CD4-positive, alpha-beta T cell treated with Interleukin-15 for 4 hours (primary cell): ENCODE data around the gene PSMD3.
"Not testable (repeated sequence)": the region's sequence is repeated elsewhere in the genome, so short reads cannot be mapped to it uniquely, and the experiment has no call there.

ENCODE experiments used
- DNase-seq: peaks from one replicate; pipeline ENCODE4 v3.0.0-alpha.2; 2020; ENCODE audit warnings: low spot score

PSMD3 gene

GRCh38 chr17:39980351-39981206, at the start of gene PSMD3:
TSS of gene PSMD3 (plus strand) at chr17:39980807. CDS start at chr17:39980971, 164 bp downstream.
- peak; percentile 100 for DNase-seq

GRCh38 chr17:39933912-39934311, 46.7 kb upstream of the PSMD3 start:
- DNase-seq: no peak

- no peak for DNase-seq
Observed at GRCh38 chr17:39934324-39934723, 46.3 kb upstream of the PSMD3 start.

- DNase-seq: no peak
Observed at GRCh38 chr17:39935909-39936308, 44.7 kb upstream of the PSMD3 start.

- DNase-seq: no peak
Observed at GRCh38 chr17:39937447-39937846, 43.2 kb upstream of the PSMD3 start.

GRCh38 chr17:39938140-39938869, 42.3 kb upstream of the PSMD3 start:
- DNase-seq: no peak

GRCh38 chr17:39939106-39939505, 41.5 kb upstream of the PSMD3 start:
- DNase-seq: no peak

GRCh38 chr17:39939588-39940419, 40.8 kb upstream of the PSMD3 start:
- DNase-seq: peak; percentile 38

- DNase-seq: no peak
Observed at GRCh38 chr17:39943702-39944392, 36.8 kb upstream of the PSMD3 start.

GRCh38 chr17:39944393-39944711, 36.3 kb upstream of the PSMD3 start:
- no peak for DNase-seq

- no peak for DNase-seq
Observed at GRCh38 chr17:39946551-39947330, 33.9 kb upstream of the PSMD3 start.

GRCh38 chr17:39948489-39948828, 32.1 kb upstream of the PSMD3 start:
- DNase-seq: not testable (repeated sequence)

GRCh38 chr17:39949028-39949427, 31.6 kb upstream of the PSMD3 start:
- no peak for DNase-seq

GRCh38 chr17:39950871-39951348, 29.7 kb upstream of the PSMD3 start:
- DNase-seq: no peak

- no peak for DNase-seq
Observed at GRCh38 chr17:39951924-39952679, 28.5 kb upstream of the PSMD3 start.

GRCh38 chr17:39952680-39953470, 27.7 kb upstream of the PSMD3 start:
- peak; percentile 96 for DNase-seq

- DNase-seq: no peak
Observed at GRCh38 chr17:39953471-39953888, 27.1 kb upstream of the PSMD3 start.

GRCh38 chr17:39954876-39955275, 25.7 kb upstream of the PSMD3 start:
- DNase-seq: no peak

- DNase-seq: no peak
Observed at GRCh38 chr17:39955726-39956225, 24.8 kb upstream of the PSMD3 start.
